PC-9 (cell line): ENCODE data around the gene BHLHE41. TPM values are rescaled to one million over a fixed set of nuclear protein-coding genes. Genes with fewer than 3 reads are reported as not detected.

Source experiments
- BruUV-seq: library from RNA; stranded (reverse); fragments of 400-500 nt; replicated peaks from 2 replicates; lab custom pipeline; 2021; lab: Mats Ljungman, UMichigan
- CTCF ChIA-PET: fragments of 300-600 bp; sonication (Branson Sonifier 250); formaldehyde crosslinking; loops from one replicate; lab custom pipeline; 2022; ENCODE audit warnings: antibody characterized with exemption; lab: Charles Lee
- POLR2A ChIA-PET: fragments of 300-600 bp; sonication (Branson Sonifier 250); formaldehyde crosslinking; loops from one replicate; lab custom pipeline; 2022; ENCODE audit warnings: antibody characterized with exemption; ENCODE audit not compliant: unreplicated experiment; lab: Charles Lee
- DNase-seq, 2 experiments: peaks; one replicate each; pipeline versions ENCODE4 v3.0.0 to v3.0.0-alpha.2; 2015 to 2022; ENCODE audit warnings: mixed read lengths in 1 of 2
- H2AFZ ChIP-seq: fragments of 200-600 bp; sonication (generic); 2 replicates; pipeline ENCODE4 v1.8.1; 2017; ENCODE audit warnings: antibody characterized with exemption
- H3F3A ChIP-seq: fragments of 200-600 bp; sonication (generic); 2 replicates; pipeline ENCODE4 v1.8.1; 2017; ENCODE audit warnings: antibody characterized with exemption, mild to moderate bottlenecking, low read depth; ENCODE audit not compliant: insufficient read depth
- H3K27ac ChIP-seq: fragments of 200-600 bp; sonication (generic); 2 replicates; pipeline ENCODE4 v1.6.1; 2016; ENCODE audit warnings: mixed run types
- H3K27me3 ChIP-seq: fragments of 200-600 bp; sonication (generic); 2 replicates; pipeline ENCODE4 v1.6.1; 2016; ENCODE audit warnings: low read depth, mixed run types; ENCODE audit not compliant: insufficient read depth
- H3K36me3 ChIP-seq: fragments of 200-600 bp; sonication (generic); 2 replicates; pipeline ENCODE4 v1.6.1; 2016; ENCODE audit warnings: low read depth, mixed run types
- H3K4me1 ChIP-seq: fragments of 200-600 bp; sonication (generic); replicated peaks from 2 replicates; pipeline ENCODE4 v1.6.1; 2016; ENCODE audit warnings: mixed run types; ENCODE audit not compliant: insufficient read depth
- H3K4me2 ChIP-seq: fragments of 200-600 bp; sonication (generic); 2 replicates; pipeline ENCODE4 v1.6.1; 2017; ENCODE audit warnings: mixed run types
- H3K4me3 ChIP-seq: fragments of 200-600 bp; sonication (generic); 2 replicates; pipeline ENCODE4 v1.6.1; 2016; ENCODE audit warnings: mixed run types
- H3K79me2 ChIP-seq: fragments of 200-600 bp; sonication (generic); 2 replicates; pipeline ENCODE4 v1.6.1; 2017; ENCODE audit warnings: low read depth, mixed run types
- H3K9me2 ChIP-seq: fragments of 200-600 bp; sonication (generic); 2 replicates; pipeline ENCODE4 v1.8.1; 2017; ENCODE audit warnings: mild to moderate bottlenecking; ENCODE audit not compliant: insufficient read depth
- H3K9me3 ChIP-seq: fragments of 200-600 bp; sonication (generic); 2 replicates; pipeline ENCODE4 v1.8.1; 2016; ENCODE audit warnings: low read depth; ENCODE audit not compliant: insufficient read depth
- H4K20me1 ChIP-seq: fragments of 200-600 bp; sonication (generic); 2 replicates; pipeline ENCODE4 v1.8.1; 2017; ENCODE audit not compliant: insufficient read depth
- CTCF ChIP-seq: fragments of 200-600 bp; sonication (generic); conservative IDR thresholded peaks from 2 replicates; pipeline ENCODE4 v1.6.1; 2017; ENCODE audit warnings: mixed run types, antibody characterized with exemption, mild to moderate bottlenecking, moderate library complexity
- EZH2 ChIP-seq: fragments of 200-600 bp; sonication (generic); IDR thresholded peaks from 2 replicates; pipeline ENCODE4 v1.8.0; 2017; ENCODE audit warnings: antibody characterized with exemption, low read depth
- intact Hi-C: fragments of 100-400 bp; cut with micrococcal nuclease; formaldehyde crosslinking; loops from one replicate; pipeline ENCODE4 v1.10.0; 2022; ENCODE audit not compliant: unreplicated experiment
- total RNA-seq: library from RNA; stranded (reverse); gene quantifications from 2 replicates; pipeline ENCODE4 v1.2.3, GENCODE V29; 2021

The BHLHE41 gene
- total RNA-seq, 1 experiment from 2014 or later, result 57.1 TPM

GRCh38 chr12:26095186-26095585, 29.7 kb downstream of the BHLHE41 start:
- Histone ChIP-seq H3K4me3 (no peak overlapping the region), H3K4me2 (no peak overlapping the region), H3F3A (peaks cover 21% of the 10 kb centered on the region), H3K79me2 (no peaks in the 10 kb centered on the region), H4K20me1 (no peaks in the 10 kb centered on the region), H2AFZ (no peak overlapping the region), H3K9me2 (0 out of 2 replicates have a peak, but pooled peaks cover 6% of the 10 kb centered on the region), H3K36me3 (0 out of 2 replicates have a peak, but pooled peaks cover 3% of the 10 kb centered on the region), H3K4me1 (peaks cover 67% of the 10 kb centered on the region), H3K9me3 (peaks cover 7% of the 10 kb centered on the region; the same call in 1 of the 2 replicates), H3K27ac (no peak overlapping the region), H3K27me3 (no peaks in the 10 kb centered on the region)
- no peak for DNase-seq
- TF ChIP-seq EZH2 (no peak), CTCF (no peak)
- POLR2A ChIA-PET, result no interaction called here
- CTCF ChIA-PET, result no interaction called here
- intact Hi-C loops, result loop anchor here (5.0 to 10.0 kb wide), 3 partner anchors 63 to 840 kb away; partner anchors contain the start of genes KRAS and RASSF8
- BruUV-seq, result no TSS peak

GRCh38 chr12:26092346-26093105, 32.3 kb downstream of the BHLHE41 start:
- Histone ChIP-seq H3K4me2 (peak overlapping the region; percentile 44; the same call in 1 of the 2 replicates), H3F3A (peaks cover 19% of the 10 kb centered on the region), H3K36me3 (no peaks in the 10 kb centered on the region), H3K4me3 (no peak overlapping the region), H3K27ac (peak overlapping the region; percentile 68), H2AFZ (no peak overlapping the region), H3K27me3 (no peaks in the 10 kb centered on the region), H3K79me2 (no peaks in the 10 kb centered on the region), H3K4me1 (peaks cover 40% of the 10 kb centered on the region), H3K9me2 (no peaks in the 10 kb centered on the region), H3K9me3 (peaks cover 3% of the 10 kb centered on the region; the same call in 1 of the 2 replicates), H4K20me1 (no peaks in the 10 kb centered on the region)
- no peak for DNase-seq
- no TSS peak for BruUV-seq
- ChIA-PET POLR2A (interaction anchor here (0.7 kb wide), 1 partner anchor 49 kb away, joined by 10 read pairs; no protein-coding TSS in a partner anchor), CTCF (interaction anchor here (0.6 to 1.6 kb wide), 5 partner anchors 60 to 705 kb away, joined by 4 to 5 read pairs (median 4); no protein-coding TSS in a partner anchor)
- intact Hi-C loops, result loop anchor here (5.0 to 10.0 kb wide), 2 partner anchors 655 to 838 kb away; partner anchors contain the start of gene KRAS
- TF ChIP-seq CTCF (no peak), EZH2 (no peak)

- no peaks in the 10 kb centered on the region for H3K9me2 ChIP-seq
- ChIA-PET POLR2A (interaction anchor here (0.6 to 0.7 kb wide), 4 partner anchors 23 to 933 kb away, joined by 3 to 10 read pairs (median 6); no protein-coding TSS in a partner anchor), CTCF (interaction anchor here (0.6 to 1.6 kb wide), 6 partner anchors 23 to 656 kb away, joined by 3 to 5 read pairs (median 4); no protein-coding TSS in a partner anchor)
- peaks cover 19% of the 10 kb centered on the region for H3F3A ChIP-seq
- no TSS peak for BruUV-seq
- no peak overlapping the region for H3K4me3 ChIP-seq
- TF ChIP-seq CTCF (no peak), EZH2 (no peak)
- intact Hi-C loops, result loop anchor here (1.0 to 10.0 kb wide), 5 partner anchors 9 to 837 kb away; partner anchors contain the start of gene KRAS
- DNase-seq, result no peak
- no peaks in the 10 kb centered on the region for H3K36me3 ChIP-seq
- H3K79me2 ChIP-seq, result no peaks in the 10 kb centered on the region
- H3K4me2 ChIP-seq, result peak overlapping the region; percentile 44
- peaks cover 3% of the 10 kb centered on the region; the same call in 1 of the 2 replicates for H3K9me3 ChIP-seq
- peaks cover 33% of the 10 kb centered on the region for H3K4me1 ChIP-seq
- H2AFZ ChIP-seq, result no peak overlapping the region
- H4K20me1 ChIP-seq, result no peaks in the 10 kb centered on the region
- no peaks in the 10 kb centered on the region for H3K27me3 ChIP-seq
- peak overlapping the region; percentile 68 for H3K27ac ChIP-seq
Measured at GRCh38 chr12:26091822-26092221, 33.0 kb downstream of the BHLHE41 start.
